ENCODE measurements around the gene F2.

GRCh38 chr11:46759196-46759595 is 40.2 kb downstream of the F2 start:
- TF ChIP-seq CTCF (IDR thresholded peaks at IDR 0.05) = no peak
- no peak for TF ChIP-seq POLR2A (IDR thresholded peaks at IDR 0.05)
- TF ChIP-seq POLR2AphosphoS5 (IDR thresholded peaks at IDR 0.05) = no peak

Data from prostate gland (tissue), 2 donors.